Measurements from ENCODE around the gene SMTN.

Gene SMTN

DNA sequence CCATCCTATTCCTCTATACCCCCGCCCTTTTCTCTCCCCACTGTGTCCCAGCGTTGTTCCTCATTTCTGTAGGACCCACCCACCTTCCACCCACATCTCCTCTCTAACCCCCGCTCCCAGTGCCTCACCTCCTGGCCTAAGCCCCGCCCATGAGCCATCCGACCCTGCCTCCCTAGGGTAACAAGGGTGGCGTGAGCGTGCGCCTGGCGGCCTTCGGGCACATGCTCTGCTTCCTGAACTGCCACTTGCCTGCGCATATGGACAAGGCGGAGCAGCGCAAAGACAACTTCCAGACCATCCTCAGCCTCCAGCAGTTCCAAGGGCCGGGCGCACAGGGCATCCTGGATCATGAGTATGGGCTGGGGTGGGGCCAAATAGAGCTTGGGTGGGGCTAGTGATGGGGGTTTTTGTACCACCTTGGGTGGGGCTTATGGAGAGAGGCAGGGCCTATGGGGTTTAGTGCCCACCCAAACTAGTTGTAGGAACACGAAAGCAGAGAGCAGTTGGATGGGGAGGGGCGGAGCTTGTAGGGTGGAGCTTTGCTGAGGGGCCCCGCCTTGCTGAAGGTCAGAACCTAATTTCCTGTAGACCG is 46.2 kb downstream of the SMTN start:
- DNase-seq (ENCODE audit: low read depth) = no peak

DNA sequence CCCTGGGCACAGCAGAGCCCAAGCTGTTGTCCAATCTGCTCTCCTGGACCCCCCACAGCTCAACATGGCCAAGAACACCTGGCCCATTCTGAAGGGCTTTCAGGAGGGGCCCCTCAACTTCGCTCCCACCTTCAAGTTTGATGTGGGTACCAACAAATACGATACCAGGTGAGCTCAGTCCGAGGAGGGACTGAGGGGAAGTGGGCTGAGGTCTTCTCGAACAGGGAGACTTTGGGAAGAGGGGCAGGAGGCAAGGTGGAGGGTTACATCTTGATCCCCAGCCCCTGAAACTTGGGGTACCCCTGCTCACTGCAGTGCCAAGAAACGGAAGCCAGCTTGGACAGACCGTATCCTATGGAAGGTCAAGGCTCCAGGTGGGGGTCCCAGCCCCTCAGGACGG is 47.0 kb downstream of the SMTN start:
- DNase-seq (ENCODE audit: low read depth) = no peak

DNA sequence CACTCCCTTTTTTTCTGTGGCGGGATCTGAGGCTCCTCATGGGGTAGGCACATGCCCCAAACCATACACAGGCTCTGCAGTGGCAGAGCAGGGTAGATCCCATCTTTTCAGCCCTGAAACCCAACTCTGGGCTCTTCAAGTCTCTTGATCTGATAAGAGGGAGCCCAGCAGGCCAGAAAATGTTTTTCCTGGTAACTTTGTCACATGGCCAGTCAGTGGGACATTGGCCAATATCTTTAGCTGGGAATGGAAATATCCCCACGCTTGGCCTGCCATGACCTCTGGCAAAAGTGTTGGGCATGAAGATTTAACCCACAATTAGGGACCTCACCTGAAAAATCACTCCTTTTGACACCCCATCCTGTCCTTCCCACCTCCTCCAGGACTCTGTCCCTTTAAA is 49.8 kb downstream of the SMTN start:
- DNase-seq (ENCODE audit: low read depth) = no peak

DNA sequence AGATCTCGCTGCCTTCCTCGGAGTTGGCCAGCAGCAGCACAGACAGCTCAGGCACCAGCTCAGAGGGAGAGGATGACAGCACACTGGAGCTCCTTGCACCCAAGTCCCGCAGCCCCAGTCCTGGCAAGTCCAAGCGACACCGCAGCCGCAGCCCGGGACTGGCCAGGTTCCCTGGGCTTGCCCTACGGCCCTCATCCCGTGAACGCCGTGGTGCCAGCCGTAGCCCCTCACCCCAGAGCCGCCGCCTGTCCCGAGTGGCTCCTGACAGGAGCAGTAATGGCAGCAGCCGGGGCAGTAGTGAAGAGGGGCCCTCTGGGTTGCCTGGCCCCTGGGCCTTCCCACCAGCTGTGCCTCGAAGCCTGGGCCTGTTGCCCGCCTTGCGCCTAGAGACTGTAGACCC is 52.8 kb downstream of the SMTN start:
- no peak for DNase-seq (ENCODE audit: low read depth)

DNA sequence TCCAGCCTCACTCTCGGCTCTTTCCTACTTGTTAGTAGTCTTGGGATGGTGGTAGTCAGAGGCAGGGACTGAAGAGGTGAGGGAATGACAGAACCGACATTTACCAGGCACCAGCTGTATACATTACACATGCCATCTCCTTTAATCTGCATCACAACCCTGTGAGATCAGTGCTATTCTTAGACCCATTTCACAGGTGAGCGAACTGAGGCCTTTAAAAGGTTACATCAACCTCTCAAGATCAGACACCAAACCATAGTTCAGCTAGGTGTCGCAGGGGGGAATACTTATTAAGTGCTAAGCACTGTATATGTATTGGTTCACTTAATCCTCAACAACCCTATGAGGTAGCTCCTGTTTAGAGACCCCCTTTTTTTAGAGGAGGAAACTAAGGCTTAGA is 53.6 kb downstream of the SMTN start:
- DNase-seq (ENCODE audit: low read depth) = no peak

DNA sequence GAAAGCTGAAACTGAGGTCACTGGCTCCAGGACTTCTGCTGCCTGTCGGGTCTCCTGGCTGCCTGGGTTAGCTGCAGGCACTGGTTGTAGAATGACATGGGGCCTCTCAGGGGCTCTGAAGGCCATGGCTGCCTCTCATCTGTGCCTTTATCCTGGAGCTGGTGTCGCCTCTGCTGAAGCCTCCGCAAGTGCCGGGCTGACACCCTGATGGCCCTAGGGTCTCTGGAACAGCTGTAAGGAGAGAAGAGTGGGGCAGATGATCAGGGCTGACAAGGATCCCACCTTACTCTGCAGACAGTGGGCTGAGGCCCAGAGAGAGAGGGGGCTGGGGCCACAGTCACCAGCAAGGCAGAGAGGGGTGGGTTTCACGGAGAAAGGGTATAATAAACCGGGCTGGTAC is 54.6 kb downstream of the SMTN start:
- no peak for DNase-seq (ENCODE audit: low read depth)

DNA sequence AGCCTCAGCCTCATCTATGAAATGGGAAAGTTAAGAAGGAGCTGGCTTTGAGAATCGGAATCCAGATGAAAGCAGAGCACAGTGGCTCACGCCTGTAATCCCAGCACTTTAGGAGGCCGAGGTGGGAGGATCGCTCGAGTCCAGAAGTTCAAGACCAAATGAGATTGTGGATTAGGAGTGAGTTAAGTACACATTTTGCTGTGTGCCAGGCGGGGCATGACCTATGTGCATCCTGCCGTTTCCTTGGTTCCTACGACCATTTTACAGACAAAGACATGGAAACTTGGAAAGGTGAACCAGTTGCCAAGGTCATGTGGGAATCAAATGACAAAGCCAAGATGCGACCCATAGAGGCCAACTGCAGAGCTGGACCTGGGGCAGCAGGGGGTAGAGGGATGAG is 55.0 kb downstream of the SMTN start:
- no peak for DNase-seq (ENCODE audit: low read depth)

DNA sequence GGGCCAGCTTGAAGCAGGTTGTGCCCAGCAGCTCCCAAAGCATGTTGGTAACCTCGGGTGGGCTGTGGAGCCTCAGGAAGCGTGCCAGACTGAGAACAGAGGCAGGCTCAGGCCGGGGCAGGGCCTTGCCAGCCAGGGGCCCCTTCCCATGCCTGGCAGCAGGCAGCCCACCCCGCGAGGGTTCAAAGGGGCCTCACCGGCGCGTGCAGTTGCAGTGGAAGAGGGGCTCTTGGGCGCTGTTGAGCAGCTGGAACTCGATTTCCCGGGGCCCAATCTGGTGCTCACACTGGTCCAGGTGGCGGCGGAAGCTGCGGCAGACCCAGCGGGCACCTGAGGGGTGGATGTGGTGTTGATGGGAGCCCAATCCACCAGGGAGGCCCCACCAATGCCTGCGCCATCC is 55.6 kb downstream of the SMTN start:
- DNase-seq (ENCODE audit: low read depth) = no peak

DNA sequence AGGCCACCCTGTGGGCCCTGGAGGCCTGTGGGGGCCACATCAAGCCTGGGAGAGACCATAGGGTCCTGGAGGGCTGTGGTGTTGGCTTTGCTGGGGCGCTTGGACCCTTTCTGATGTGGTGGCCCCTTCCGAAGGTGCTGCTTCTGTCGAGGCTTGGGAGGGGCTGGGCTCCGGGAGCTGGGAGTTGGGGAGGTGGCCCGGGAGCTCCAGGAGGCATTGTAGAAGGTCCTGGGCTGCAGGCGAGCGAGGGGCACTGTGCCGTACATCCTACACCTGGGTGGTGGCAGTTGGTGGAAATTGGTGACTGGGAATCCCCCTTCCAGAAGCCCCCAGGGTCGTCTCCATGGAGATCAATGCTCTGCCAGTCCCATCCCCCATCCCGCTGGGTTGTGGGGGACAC is 56.6 kb downstream of the SMTN start:
- DNase-seq (ENCODE audit: low read depth) = no peak

DNA sequence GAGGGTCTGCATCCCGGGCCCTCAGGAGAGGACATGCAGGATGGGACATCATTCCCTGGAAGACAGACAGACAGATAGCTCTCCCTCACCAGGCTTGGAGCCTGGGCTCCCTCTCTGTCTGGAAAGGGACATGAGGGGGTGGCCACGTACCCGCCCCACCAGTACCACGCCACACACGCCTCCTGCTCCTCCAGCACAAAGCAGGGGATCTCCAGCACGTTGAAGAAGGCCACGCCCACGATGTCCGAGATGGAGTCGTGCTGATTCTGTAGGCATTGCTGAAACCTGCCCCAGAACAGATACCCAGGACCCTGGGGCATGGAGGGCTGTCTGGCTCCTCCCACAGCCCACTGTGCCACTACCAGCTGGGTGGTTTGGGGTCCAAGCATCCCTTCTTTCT is 57.0 kb downstream of the SMTN start:
- DNase-seq (ENCODE audit: low read depth) = no peak

DNA sequence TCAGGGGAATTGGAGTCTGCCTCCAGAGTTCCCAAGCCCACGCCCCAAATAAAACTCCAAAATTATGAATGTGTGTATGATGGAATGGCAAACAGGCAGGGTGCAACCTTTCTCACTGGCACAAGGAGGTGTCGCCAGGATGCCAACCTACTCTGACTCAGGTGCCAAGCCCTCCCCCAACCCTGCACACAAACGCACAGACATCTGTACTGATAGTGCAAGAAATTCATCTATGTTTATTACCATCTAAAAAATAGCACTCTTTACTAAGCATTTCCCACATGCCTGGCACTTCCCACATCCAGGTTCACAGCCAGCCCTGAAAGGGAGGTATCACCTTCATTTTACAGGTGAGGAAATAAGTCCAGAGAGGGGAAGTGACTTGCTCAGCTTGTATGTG is 57.9 kb downstream of the SMTN start:
- DNase-seq (ENCODE audit: low read depth) = no peak

DNA sequence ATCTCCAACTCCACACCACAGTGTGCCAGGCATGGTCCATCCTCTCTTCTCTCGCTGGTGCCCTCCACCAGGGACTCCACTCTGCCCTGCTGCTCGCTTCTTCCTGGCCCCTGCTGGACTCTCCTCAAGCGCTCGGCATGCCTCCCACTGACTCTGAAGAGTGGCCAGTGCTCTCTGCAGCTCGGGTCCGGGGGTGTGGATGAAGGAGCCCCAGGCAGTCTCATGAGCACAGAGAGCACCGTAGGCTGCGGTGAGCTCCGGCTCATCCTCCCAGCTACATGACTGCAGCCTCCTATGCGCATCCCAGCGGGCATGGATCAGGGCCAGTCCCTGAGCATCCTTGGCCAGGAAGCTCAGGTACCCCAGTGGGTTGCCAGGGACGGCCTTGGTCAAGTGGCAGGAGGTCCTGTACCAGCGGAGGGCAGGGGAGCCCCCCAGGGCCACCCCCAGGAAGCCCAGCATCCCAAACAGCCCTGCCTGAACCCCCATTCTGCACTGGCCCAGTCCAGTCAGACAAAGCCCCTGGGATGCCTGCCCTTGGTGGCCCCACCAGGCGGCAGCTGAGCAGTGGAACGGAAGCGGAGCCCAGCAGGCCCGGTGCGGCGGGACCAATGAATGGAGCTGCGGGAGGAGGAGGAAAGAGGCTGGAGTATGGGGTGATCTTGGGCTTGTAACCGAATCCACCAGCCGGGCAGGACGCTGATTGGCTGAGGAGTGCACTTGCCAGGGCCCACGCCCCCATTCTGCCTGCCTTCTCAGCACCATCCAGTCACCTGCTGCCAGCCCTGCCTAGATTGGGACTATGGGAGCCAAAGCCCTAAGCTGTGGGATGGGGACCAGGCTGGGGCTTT is 59.0 kb downstream of the SMTN start, which contains the start of gene PLA2G3:
TSS of gene PLA2G3 (minus strand) at position 643 of the 851 bp plus-strand sequence. CDS start at position 489, 154 bp downstream.
- DNase-seq (ENCODE audit: low read depth) = peak; percentile 72

DNA sequence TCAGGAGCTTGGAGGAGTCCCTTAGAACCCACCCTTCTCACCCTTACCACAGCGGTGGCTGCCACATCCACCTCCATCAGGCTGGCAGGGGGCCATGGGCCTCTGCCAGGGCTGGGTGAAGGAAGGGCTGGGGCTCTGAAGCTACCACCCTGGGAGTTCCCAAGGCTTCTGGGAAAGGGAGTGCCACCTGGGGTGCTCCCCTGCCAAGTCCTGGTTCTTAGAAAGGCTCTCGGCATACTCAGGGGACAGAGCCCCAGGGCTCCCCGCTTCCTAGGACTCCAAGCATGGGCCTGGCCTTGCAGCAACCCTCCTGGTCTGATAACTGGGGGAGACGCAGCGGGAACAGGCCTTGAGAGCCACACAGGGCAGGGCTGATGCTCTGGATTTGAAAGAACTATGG is 59.6 kb downstream of the SMTN start:
- no peak for DNase-seq (ENCODE audit: low read depth)

DNA sequence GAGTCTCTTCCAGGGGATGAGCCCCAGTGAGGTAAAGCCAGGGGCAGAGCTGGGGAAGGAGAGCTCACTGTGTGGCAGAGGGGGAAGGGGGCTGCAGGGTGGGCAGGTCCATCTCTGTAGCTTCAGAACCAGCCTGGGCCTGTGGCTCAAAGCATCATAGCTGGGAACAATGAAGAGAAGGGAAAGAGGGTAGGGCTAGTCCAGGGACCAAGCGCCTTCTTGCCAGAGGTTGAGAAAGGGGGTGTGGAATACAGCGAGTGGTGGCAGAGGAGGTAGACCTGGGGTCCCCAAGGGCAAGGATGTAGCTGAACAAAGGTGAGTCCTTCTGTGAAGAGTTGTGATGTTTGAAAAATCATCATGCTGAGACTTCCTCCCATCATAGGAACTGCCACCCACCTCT is 60.4 kb downstream of the SMTN start:
- no peak for DNase-seq (ENCODE audit: low read depth)

DNA sequence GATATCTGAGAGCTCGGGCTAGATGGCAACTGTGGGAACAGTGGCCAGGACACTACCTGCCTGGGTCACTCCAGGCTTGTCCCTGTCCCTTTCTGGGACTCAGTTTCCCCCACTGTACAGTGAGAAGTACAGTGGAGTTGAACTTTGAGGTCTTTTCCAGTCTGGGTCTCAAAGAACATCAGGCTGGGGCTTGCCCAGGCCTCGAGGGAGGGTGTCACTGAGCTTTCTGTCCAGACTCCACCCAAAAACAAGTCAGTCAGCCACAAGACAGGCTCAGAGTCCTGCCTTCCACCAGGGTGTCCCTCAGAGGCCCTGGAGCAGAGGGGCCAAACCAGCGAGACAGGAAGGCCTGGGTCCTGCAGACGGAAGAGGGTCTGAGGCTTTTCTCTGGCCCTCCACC is 61.2 kb downstream of the SMTN start:
- DNase-seq (ENCODE audit: low read depth) = no peak

DNA sequence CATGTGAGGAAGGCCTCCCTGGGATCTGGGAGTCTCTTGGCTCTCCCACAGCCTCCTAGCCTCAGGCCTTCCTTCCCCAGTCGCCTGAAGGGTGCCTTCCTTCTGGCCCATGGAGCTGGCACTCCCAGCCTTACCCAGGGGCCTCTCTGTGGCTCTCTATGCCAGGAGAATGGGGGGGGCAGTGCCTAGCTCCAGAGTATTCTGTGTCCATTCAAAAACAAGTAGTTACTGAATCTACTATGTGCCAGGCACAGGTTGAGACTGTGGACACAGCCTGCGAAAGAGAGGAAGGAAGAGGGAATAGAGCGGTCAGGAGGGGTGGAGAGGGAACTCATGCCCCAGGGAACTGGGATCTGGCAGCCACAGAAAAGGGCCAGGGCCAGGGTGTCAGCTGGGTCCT is 61.9 kb downstream of the SMTN start:
- DNase-seq (ENCODE audit: low read depth) = no peak

DNA sequence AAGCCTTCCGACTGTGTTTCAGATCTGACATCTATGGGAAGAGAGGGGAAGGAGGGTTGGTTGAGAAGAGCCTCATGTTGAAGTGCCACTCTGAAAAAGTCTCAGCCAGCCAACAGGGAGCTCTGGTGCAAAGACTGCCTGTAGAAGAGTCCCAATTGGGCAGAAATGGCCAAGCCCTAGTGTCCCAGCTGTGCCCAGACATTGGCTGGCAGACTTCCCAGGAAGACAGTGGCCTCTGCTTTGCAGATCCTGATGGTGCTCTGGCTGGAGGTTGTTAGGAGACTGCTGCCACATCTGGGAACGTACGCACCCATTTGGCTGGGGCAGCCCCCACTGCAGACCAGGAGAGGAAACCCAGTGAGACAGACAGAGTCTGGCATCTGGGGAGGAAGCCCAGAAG is 62.4 kb downstream of the SMTN start:
- peak; percentile 31 for DNase-seq (ENCODE audit: low read depth)

DNA sequence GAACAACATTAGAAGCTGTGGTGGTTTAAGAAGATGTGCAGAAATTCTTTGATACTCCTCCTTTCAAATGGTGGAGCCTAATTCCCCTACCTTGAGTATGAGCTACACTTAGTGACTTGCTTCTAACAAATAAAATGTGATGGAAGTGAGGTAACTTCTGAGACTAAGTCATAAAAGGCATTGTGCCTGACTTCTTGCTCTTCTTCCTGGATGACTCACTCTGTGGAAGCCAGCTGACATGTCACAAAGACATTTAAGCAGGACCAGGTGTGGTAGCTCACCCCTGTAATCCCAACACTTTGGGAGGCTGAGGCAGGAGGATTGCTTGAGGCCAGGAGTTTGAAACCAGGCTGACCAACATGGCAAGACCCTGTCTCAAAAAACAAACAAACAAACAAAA is 63.1 kb downstream of the SMTN start:
- peak; percentile 55 for DNase-seq (ENCODE audit: low read depth)

DNA sequence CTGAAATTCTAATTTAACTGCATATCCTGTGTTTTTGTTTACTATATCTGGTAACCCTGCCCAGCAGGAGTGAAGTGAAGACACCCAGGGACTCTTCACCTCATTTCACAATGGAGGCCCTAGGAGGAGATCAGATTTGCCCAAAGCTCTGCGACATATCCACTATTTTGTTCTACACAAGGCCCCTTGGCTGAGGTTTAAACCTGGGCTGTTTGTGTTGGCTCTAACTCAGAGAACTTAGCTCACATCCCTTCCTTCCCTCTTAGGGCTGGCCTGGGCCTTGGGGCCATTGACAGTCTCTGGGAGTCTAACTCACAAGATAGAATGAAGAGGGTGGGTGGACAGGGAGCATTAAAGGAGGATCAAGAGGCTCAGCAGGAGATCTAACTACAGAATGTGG is 67.4 kb downstream of the SMTN start:
- DNase-seq (ENCODE audit: low read depth) = peak; percentile 35

DNA sequence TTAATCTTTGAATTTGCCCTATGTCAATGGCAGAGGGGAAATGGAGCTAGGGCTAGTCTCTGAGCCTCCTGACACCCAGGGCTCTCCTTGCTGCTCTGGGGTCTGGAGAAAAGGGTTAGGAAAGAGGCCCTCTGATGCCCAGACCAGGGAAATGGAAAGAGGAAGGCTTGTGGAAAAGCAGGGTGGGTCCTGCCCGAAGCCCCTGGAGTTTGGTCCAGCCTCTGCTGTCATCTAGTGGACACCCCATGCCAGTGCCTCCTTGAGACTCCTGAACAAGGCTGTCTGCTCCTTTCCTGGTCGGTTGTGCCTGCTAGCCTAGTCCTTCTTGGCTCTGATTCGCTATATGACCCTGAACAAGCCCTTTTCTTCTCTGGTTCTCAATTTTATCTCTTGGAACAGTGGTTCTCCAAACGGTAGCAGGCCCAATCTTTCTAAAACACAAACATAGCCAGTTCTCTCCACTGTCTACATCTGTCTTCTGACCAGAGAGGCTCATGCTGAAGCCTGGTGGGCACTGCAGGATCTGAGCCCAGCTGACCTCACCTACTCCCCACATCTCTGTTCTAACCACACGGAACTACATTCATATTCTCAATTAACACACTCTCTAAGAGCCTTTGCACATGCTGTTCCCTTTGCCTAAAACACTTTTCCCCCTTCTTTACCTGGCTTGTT is 68.0 kb downstream of the SMTN start:
- peak; percentile 84 for DNase-seq (ENCODE audit: low read depth)

DNA sequence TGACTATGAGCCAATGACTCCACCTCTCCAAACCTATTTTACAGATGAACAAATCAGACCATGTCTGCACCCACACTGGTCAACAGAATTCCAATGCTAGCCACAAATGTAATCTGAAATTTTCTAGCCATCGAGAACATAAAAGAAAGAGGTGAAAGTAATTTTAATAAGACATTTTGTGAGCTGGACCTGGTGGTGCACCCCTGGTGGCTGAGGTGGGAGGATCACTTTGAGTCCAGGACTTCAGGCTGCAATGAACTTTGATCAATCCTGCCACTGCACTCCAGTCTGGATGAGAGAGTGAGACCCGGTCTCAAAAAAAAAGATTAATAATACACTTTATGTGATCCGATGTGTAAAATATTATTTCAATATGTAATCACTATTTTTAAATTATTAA is 69.5 kb downstream of the SMTN start:
- no peak for DNase-seq (ENCODE audit: low read depth)

DNA sequence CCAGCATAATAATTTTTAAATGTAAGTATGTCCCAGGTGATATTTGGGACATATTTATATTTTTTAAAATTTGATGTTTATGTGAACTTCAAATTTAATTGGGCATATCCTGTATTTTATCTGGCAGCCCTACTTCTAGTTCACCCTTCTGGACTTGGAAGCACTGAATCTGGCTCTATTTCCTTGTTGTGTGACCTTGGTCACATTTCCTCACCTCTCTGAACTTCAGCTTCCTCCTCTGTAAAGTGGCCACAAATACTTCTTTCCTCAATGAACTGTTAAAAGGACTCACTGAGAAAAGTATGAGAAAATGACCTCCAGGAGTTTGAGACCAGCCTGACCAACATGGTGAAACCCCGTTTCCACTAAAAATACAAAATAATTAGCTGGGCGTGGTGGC is 70.8 kb downstream of the SMTN start:
- DNase-seq (ENCODE audit: low read depth) = no peak

DNA sequence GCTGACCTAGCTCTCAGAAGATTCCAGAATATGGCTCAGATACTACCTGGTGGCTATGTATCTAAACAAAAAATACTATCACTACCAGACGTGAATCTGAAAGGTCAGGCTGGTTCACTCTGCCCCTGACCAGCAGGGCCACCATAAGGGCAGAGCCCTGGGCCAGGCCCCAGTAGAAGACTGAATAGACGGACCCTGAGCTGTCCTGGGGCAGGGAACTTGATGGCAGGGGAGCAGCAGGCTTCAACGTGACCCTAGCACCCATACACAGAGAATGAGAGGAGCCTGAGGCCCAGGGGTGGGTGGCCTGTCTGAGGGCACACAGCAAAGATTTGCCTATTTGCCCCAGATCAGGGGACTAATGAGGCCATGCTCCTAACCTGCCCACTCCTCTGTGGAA is 72.2 kb downstream of the SMTN start:
- no peak for DNase-seq (ENCODE audit: low read depth)
